ENCODE results near the gene COPS2. TPM values are rescaled to one million over a fixed set of nuclear protein-coding genes. Genes with fewer than 3 reads are reported as not detected.

COPS2 gene
- total and polyA plus RNA-seq, 2 of the 13 experiments (the other 11 are each of a cell fraction or from before 2014, with no cell fraction given): 37.8 to 66.3 TPM

DNA sequence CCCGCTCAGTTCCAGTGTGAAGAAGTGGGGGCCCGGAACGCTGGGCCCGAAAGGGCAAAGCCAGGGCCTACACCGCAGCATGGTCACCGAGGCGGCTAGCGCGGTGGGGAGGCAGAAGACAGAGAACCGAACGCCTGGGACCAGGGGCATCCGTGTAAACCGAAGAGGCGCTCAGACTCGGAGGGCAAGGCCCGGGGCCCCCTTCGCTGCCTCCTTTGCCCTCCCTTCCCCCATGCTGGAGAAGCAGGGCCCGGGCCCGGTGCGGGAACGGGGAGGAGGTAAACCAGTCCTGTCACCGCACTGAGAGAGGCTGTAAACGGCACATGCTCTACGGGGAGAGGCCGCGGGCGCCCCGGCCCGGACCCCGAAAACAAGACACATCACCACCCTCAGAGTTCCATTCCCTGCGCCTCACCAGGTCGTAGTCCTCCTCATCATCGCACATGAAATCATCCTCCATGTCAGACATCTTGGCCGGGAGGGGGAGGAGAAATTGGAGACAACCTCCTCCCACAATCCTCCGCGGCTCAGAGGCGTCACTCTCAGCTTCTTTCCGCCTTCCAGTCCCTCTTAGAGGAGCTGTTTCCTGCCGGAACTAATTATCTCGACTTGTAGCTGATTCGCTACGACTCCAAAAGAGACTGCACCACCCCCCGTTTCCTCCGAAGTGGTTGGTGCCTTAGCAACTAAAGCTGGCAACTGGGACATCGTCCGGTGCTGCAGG lies at the start of gene COPS2 (continued):
- TF ChIP-seq ZXDC (CRISPR knock-in tag; IDR thresholded peaks at IDR 0.05): no peak; the same call in 1 of the 2 replicates
- TF ChIP-seq ZNF275 (CRISPR knock-in tag; IDR thresholded peaks at IDR 0.05; ENCODE audit: borderline replicate concordance): no peak; the same call in 1 of the 2 replicates
- peak; percentile 57; the same call in 1 of the 2 replicates for TF ChIP-seq FOXO1 (CRISPR knock-in tag; IDR thresholded peaks at IDR 0.05)
- TF ChIP-seq ZNF816 (CRISPR knock-in tag; IDR thresholded peaks at IDR 0.05; ENCODE audit: borderline replicate concordance): no peak; the same call in 1 of the 2 replicates
- TF ChIP-seq, protein P1, sequence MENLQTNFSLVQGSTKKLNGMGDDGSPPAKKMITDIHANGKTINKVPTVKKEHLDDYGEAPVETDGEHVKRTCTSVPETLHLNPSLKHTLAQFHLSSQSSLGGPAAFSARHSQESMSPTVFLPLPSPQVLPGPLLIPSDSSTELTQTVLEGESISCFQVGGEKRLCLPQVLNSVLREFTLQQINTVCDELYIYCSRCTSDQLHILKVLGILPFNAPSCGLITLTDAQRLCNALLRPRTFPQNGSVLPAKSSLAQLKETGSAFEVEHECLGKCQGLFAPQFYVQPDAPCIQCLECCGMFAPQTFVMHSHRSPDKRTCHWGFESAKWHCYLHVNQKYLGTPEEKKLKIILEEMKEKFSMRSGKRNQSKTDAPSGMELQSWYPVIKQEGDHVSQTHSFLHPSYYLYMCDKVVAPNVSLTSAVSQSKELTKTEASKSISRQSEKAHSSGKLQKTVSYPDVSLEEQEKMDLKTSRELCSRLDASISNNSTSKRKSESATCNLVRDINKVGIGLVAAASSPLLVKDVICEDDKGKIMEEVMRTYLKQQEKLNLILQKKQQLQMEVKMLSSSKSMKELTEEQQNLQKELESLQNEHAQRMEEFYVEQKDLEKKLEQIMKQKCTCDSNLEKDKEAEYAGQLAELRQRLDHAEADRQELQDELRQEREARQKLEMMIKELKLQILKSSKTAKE (CRISPR knock-in tag; IDR thresholded peaks at IDR 0.05; ENCODE audit: borderline replicate concordance): no peak
- no peak for TF ChIP-seq SP1 (IDR thresholded peaks at IDR 0.05)
- peak; percentile 72 for TF ChIP-seq SP1 (CRISPR knock-in tag; IDR thresholded peaks at IDR 0.05)
- TF ChIP-seq ZNF414 (CRISPR knock-in tag; IDR thresholded peaks at IDR 0.05): peak; percentile 59; the same call in 1 of the 2 replicates
- peak; percentile 89; the same call in 1 of the 2 replicates for TF ChIP-seq MIER3 (CRISPR knock-in tag; IDR thresholded peaks at IDR 0.05; ENCODE audit: borderline replicate concordance)
- TF ChIP-seq, protein P2, sequence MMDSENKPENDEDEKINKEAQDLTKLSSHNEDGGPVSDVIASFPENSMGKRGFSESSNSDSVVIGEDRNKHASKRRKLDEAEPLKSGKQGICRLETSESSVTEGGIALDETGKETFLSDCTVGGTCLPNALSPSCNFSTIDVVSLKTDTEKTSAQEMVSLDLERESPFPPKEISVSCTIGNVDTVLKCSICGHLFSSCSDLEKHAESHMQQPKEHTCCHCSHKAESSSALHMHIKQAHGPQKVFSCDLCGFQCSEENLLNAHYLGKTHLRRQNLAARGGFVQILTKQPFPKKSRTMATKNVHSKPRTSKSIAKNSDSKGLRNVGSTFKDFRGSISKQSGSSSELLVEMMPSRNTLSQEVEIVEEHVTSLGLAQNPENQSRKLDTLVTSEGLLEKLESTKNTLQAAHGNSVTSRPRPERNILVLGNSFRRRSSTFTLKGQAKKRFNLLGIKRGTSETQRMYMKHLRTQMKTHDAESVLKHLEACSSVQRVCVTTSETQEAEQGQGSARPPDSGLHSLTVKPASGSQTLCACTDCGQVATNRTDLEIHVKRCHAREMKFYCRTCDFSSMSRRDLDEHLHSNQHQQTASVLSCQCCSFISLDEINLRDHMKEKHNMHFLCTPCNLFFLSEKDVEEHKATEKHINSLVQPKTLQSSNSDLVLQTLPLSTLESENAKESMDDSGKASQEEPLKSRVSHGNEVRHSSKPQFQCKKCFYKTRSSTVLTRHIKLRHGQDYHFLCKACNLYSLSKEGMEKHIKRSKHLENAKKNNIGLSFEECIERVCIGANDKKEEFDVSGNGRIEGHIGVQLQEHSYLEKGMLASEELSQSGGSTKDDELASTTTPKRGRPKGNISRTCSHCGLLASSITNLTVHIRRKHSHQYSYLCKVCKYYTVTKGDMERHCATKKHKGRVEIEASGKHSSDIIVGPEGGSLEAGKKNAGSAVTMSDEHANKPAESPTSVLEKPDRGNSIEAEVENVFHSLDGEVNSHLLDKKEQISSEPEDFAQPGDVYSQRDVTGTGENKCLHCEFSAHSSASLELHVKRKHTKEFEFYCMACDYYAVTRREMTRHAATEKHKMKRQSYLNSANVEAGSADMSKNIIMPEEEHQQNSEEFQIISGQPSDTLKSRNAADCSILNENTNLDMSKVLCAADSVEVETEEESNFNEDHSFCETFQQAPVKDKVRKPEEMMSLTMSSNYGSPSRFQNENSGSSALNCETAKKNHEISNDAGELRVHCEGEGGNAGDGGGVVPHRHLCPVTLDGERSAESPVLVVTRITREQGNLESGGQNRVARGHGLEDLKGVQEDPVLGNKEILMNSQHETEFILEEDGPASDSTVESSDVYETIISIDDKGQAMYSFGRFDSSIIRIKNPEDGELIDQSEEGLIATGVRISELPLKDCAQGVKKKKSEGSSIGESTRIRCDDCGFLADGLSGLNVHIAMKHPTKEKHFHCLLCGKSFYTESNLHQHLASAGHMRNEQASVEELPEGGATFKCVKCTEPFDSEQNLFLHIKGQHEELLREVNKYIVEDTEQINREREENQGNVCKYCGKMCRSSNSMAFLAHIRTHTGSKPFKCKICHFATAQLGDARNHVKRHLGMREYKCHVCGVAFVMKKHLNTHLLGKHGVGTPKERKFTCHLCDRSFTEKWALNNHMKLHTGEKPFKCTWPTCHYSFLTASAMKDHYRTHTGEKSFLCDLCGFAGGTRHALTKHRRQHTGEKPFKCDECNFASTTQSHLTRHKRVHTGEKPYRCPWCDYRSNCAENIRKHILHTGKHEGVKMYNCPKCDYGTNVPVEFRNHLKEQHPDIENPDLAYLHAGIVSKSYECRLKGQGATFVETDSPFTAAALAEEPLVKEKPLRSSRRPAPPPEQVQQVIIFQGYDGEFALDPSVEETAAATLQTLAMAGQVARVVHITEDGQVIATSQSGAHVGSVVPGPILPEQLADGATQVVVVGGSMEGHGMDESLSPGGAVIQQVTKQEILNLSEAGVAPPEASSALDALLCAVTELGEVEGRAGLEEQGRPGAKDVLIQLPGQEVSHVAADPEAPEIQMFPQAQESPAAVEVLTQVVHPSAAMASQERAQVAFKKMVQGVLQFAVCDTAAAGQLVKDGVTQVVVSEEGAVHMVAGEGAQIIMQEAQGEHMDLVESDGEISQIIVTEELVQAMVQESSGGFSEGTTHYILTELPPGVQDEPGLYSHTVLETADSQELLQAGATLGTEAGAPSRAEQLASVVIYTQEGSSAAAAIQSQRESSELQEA (CRISPR knock-in tag; IDR thresholded peaks at IDR 0.05; ENCODE audit: not compliant biosample characterization): no peak

Measured in HepG2 (cell line).